Stimulated activated CD8-positive, alpha-beta memory T cell treated with anti-CD3 and anti-CD28 coated beads, Interleukin-7, amount 100 ng/mL, for 4 hours (primary cell): ENCODE measurements around the gene FOCAD.
A peak's percentile ranks its signal among the peaks of the same experiment; 100 is the strongest.

Experiments used
- DNase-seq, 2 donors: peaks; one replicate each; pipeline ENCODE4 v3.0.0-alpha.2; 2020; ENCODE audit warnings: low read depth in 2 of 2

The FOCAD gene

GRCh38 chr9:20880271-20880670, 196.2 kb downstream of the FOCAD start:
- no peak for DNase-seq

DNA sequence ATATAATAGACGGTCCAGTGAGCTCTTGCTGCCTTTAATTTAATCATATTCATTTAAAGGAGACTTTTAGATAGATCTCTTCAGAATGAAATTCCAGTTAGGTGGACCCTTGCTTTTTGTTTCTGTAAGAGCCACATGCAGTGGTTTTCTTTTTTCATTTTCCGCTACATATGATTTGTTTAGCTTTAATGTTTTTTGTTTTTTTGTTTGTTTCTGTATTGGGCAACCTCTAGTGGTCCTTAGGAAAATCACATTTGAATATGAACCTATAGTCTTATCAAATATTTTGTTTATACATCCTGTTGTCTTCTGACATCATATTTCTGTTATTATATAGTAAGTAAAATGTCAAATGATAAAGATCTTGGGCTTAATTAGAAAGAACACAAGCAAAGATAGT, 196.6 kb downstream of the FOCAD start:
- DNase-seq = no peak

- peak; percentile 31 to 35 for DNase-seq
Observed at GRCh38 chr9:20884985-20885593, 201.0 kb downstream of the FOCAD start.

- no peak for DNase-seq
Observed at GRCh38 chr9:20898885-20899554, 215.0 kb downstream of the FOCAD start.

- no peak for DNase-seq
Observed at GRCh38 chr9:20903212-20903611, 219.2 kb downstream of the FOCAD start.

GRCh38 chr9:20904995-20905394, 220.9 kb downstream of the FOCAD start:
- no peak for DNase-seq

- DNase-seq = no peak
Observed at GRCh38 chr9:20906326-20906725, 222.3 kb downstream of the FOCAD start.

DNA sequence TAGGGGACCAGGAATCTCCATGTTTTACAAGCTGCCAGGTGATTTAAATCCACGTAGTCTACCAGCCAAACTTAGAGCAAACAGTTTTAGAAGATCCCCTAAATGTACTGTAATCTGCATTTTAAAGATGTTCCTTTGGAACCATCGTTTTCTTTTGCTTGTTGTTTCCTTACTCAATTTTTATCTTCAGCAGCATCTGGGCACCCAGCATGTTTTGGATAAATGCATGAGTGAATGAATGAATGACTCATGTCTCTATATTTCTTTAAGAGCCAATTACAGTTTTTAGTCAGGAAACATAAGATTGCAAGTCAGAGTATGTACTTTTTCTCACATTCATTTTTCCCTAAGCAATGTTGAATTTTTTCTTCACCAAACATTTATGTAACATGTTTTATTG, 224.4 kb downstream of the FOCAD start:
- no peak for DNase-seq

DNA sequence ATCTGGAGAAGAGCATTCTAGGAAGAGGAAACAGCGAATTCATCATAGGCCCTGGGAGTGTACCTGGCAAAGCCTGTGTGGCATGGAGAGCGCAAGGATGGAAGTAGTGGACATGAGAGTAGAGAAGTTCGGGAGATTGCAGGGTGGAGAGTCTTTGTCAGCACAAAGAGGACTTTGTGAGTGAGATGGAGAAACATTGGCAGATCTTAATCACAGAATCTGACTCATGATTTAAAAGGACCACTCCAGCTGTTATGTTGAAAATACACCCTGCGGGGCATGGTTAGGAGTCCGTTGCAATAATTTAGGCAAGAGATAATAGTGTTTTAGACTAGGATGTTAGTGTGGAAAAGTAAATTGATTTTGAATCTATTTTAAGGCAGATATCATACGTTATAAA, 230.5 kb downstream of the FOCAD start:
- no peak for DNase-seq

- DNase-seq = no peak
Observed at GRCh38 chr9:20921362-20921761, 237.3 kb downstream of the FOCAD start.

- DNase-seq = no peak
Observed at GRCh38 chr9:20925256-20926045, 241.4 kb downstream of the FOCAD start.

DNA sequence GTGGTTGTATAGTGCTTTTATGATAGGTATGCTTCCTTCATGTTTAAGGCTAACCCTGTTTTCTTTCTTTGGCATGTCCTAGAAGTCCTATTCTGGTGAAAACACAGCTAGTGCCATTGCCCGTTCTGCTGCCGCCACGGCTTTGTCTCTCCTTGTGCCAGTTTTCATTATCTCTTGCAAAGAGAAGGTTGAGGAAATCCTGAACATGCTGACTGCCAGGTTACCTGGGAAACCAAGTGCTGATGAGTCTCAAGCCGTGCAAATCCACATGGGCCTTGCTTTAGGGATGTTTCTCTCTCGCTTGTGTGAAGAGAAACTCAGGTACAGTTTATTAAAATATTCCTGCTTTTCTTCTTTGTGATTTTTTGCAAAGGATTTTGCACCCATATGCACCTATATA, 245.2 kb downstream of the FOCAD start:
- DNase-seq = no peak

- no peak for DNase-seq
Observed at GRCh38 chr9:20930836-20931235, 246.8 kb downstream of the FOCAD start.

DNA sequence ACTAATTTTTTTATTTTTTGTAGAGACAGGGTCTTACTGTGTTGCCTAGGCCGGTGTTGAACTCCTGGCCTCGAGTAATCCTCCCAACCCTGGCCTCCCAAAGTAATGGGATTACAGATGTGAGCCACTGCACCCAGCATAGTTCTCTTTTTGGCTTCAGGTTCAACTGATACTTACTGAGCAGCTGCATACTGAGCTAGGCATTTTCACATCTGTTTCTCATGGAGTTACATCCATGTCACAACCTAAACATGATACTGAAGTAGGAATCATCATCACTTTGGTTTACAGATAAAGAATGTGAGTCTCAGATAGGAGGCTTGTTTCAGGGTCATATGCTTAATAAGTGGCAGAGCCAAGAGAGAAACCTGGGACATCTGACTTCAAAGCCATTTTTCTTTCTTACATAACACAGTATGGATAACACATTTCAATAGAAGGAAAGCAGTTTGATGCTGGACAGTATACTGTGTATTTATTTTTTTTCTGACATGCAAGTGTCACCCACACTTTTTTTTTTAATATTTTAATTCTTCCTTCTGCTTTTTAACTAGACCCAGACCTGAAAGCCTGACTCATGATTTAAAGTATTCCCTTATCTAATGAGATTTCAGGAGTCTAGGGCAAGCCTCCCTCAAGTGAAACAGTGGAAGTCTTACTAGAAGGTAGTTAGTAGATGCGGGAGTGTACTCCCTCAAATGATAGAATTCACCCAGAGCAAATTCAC, 256.6 kb downstream of the FOCAD start:
- DNase-seq = no peak

GRCh38 chr9:20941174-20941690, 257.2 kb downstream of the FOCAD start:
- peak; percentile 16 to 20 for DNase-seq

DNA sequence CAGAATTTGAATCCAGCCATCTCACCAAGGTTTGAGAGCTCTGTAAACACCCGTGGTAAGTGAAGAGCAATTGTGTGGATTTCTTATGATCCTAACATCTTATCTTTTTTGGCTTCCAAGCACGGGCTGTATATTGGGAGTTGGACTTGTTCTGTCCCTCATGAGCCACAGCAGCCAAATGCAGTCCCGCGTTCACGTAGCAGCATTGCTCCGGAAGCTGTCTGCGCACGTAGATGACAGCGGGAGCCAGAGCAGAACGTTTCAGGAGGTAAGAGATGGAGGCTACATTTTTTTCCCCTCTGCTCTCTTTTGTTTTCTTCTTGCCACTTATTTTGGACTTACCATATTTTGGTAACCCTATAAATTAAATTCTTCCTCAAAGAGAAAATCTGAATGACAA, 260.4 kb downstream of the FOCAD start:
- DNase-seq = no peak

DNA sequence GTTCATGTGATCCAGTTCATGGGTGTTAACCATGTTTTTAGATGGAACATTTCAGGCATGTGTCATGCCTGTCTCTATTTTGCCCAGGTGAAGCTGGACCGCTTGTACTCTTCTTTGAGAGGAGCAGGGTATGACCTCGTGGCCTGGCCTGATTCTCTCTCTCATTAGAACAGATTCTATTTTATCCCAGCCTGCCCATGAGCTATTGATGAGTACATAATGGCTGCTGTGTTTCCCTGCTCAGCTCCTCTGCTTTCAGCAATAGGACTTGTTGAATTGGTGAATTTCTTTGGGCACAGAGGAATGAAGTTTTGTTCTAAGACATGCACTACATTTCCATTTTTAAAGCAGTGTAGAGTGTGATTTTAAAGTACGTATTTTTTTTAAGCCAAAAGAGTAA, 261.2 kb downstream of the FOCAD start:
- no peak for DNase-seq

DNA sequence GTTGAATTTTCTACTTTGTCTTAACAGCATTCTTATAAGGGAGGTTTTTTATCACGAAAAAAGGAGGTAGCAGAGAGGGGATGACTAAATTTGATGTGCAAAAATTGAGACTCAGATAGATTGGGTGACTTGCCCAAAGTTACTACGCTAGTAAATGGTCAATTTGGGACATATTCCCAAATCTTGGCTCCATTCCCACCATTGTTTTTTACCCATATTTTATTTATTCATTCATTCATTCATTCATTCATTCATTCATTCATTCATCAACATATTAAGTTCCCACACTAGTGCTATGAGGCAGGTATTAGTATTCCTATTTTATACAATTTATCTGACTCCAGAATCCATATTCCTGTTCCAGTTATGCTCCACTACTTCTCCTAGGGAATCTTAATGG, 261.8 kb downstream of the FOCAD start:
- DNase-seq = no peak

GRCh38 chr9:20948703-20949102, 264.6 kb downstream of the FOCAD start:
- no peak for DNase-seq

- DNase-seq = no peak
Observed at GRCh38 chr9:20950707-20951106, 266.6 kb downstream of the FOCAD start.

DNA sequence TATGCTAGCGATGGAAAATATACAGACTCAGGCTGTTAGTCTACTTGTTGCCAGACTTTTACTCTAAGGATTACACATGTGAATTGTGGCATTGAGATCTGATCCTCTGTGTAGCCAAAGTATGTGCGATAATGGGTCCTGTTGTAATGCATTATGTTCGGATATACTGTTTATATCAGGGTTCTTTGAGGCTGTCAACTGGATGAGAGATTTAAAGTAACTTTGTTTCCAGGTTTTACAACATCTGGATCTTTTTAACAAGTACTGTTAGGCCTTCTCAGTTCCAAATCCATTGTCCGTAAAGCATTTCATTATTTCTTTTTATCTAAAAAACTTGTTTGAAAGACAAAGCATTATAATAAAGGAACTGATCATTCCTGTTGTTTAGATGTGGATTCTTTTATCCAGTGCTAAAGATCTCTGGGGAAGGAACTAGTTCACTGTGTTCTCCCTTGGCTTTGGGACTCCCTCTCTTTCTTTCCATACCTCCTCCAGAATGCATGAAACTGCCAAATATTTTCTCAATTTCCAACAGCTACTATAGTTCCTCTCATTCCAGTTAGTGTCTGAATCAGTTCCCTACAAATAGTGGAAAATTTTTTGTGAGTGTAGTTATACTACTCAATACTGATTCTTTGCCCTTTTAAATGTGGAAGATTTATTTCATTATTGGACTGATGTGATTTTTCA, 278.6 kb downstream of the FOCAD start:
- no peak for DNase-seq

GRCh38 chr9:20972684-20973083, 288.6 kb downstream of the FOCAD start:
- no peak for DNase-seq
